GM23338 (cell line): Measurements from ENCODE around the gene ZBTB7B.
A peak's percentile ranks its signal among the peaks of the same experiment; 100 is the strongest.
"Not testable (repeated sequence)": the region's sequence is repeated elsewhere in the genome, so short reads cannot be mapped to it uniquely, and the experiment has no call there.

Source experiments
- CREB1 ChIP-seq: fragments of 250-450 bp; sonication (Bioruptor Pico); IDR thresholded peaks from 2 replicates; pipeline ENCODE4 v1.5.0; 2020; ENCODE audit warnings: low read depth, mild to moderate bottlenecking, moderate library complexity
- CTCF ChIP-seq, 2 experiments: fragments of 200-600 bp in 1 of 2; sonication (generic) in 1 of 2; conservative IDR thresholded peaks; 2 replicates each; pipeline versions ENCODE4 v1.5.1 to v1.6.1; 2016 to 2017; ENCODE audit warnings: antibody characterized with exemption in 2 of 2, low read depth in 2 of 2, mild to moderate bottlenecking in 2 of 2, moderate library complexity in 1 of 2
- ETS1 ChIP-seq: IDR thresholded peaks from 2 replicates; pipeline ENCODE4 v1.6.1; 2016; ENCODE audit warnings: antibody characterized with exemption
- EZH2 ChIP-seq: fragments of 200-600 bp; sonication (generic); IDR thresholded peaks from one replicate; pipeline ENCODE4 v1.8.0; 2017; ENCODE audit warnings: antibody characterized with exemption, mild to moderate bottlenecking, low read depth; ENCODE audit not compliant: unreplicated experiment
- EZH2phosphoT487 ChIP-seq: fragments of 200-600 bp; sonication (generic); IDR thresholded peaks from one replicate; pipeline ENCODE4 v1.8.1; 2018; ENCODE audit warnings: antibody characterized with exemption; ENCODE audit not compliant: unreplicated experiment
- JUNB ChIP-seq: IDR thresholded peaks from one replicate; pipeline ENCODE4 v1.6.1; 2016; ENCODE audit warnings: antibody characterized with exemption; ENCODE audit not compliant: unreplicated experiment
- NANOG ChIP-seq: IDR thresholded peaks from 2 replicates; pipeline ENCODE4 v1.6.1; 2016; ENCODE audit warnings: antibody characterized with exemption, borderline replicate concordance
- POLR2AphosphoS5 ChIP-seq: IDR thresholded peaks from 2 replicates; pipeline ENCODE4 v1.6.1; 2016; ENCODE audit warnings: antibody characterized with exemption, low read depth
- REST ChIP-seq: IDR thresholded peaks from one replicate; pipeline ENCODE4 v1.6.1; 2018; ENCODE audit warnings: antibody characterized with exemption; ENCODE audit not compliant: unreplicated experiment
- STAT1 ChIP-seq: IDR thresholded peaks from one replicate; pipeline ENCODE4 v1.6.1; 2016; ENCODE audit warnings: antibody characterized with exemption; ENCODE audit not compliant: unreplicated experiment
- ZNF114 ChIP-seq: fragments of 250-450 bp; sonication (Bioruptor Pico); IDR thresholded peaks from 2 replicates; pipeline ENCODE4 v1.5.0; 2020; ENCODE audit warnings: mild to moderate bottlenecking, moderate library complexity
- ZNF331 ChIP-seq: fragments of 250-450 bp; sonication (Bioruptor Pico); IDR thresholded peaks from 2 replicates; pipeline ENCODE4 v1.5.0; 2020; ENCODE audit warnings: low read depth, mild to moderate bottlenecking, moderate library complexity
- ZNF462 ChIP-seq: fragments of 250-450 bp; sonication (Bioruptor Pico); IDR thresholded peaks from 2 replicates; pipeline ENCODE4 v1.5.0; 2020; ENCODE audit warnings: mild to moderate bottlenecking, moderate library complexity

GRCh38 chr1:154995301-154995983 is 7.2 kb upstream of the ZBTB7B start:
- TF ChIP-seq CTCF (conservative IDR thresholded peaks at IDR 0.05; ENCODE audit: low read depth in 2 of 2), result peak; percentile 68 to 73
- TF ChIP-seq JUNB; ZNF331 (CRISPR knock-in tag); ZNF462 (CRISPR knock-in tag); REST; ZNF114 (CRISPR knock-in tag); EZH2phosphoT487; POLR2AphosphoS5; STAT1; EZH2; NANOG; ETS1; CREB1 (CRISPR knock-in tag): not testable (repeated sequence)
